IMR-90 (cell line): ENCODE data around the gene AKAP8L. TPM values are rescaled to one million over a fixed set of nuclear protein-coding genes. Genes with fewer than 3 reads are reported as not detected.

Experiments
- ATAC-seq: fragments of 200-7000 bp; cut with Tn5 transposase; 2 replicates; pipeline ENCODE4 v1.9.1; 2020; ENCODE audit warnings: low read depth, mild to moderate bottlenecking, moderate library complexity
- BruUV-seq: library from RNA; stranded (reverse); fragments of 400-500 nt; replicated peaks from 2 replicates; lab custom pipeline; 2021; lab: Mats Ljungman, UMichigan
- CTCF ChIA-PET: fragments of 300-600 bp; formaldehyde crosslinking; extraction: SDS; loops from one replicate; lab custom pipeline; 2021; ENCODE audit warnings: antibody characterized with exemption; lab: Yijun Ruan, JAX
- POLR2A ChIA-PET: fragments of 300-600 bp; sonication (Branson Sonifier 250); formaldehyde crosslinking; loops from one replicate; lab custom pipeline; 2022; ENCODE audit warnings: antibody characterized with exemption; ENCODE audit not compliant: unreplicated experiment; lab: Charles Lee
- DNase-seq: peaks from one replicate; pipeline ENCODE4 v3.0.0; 2013
- H2AFZ ChIP-seq: replicated peaks from 2 replicates; pipeline ENCODE3; 2013; ENCODE audit warnings: low read length, mild to moderate bottlenecking; ENCODE audit not compliant: poor library complexity
- H2AK5ac ChIP-seq: 2 replicates; pipeline ENCODE4 v1.6.1; 2013; ENCODE audit warnings: low read depth, low read length, inconsistent platforms
- H2AK9ac ChIP-seq: replicated peaks from 2 replicates; pipeline ENCODE3; 2013; ENCODE audit warnings: mild to moderate bottlenecking, low read depth, low read length, moderate library complexity; ENCODE audit not compliant: poor library complexity
- H2BK120ac ChIP-seq: 2 replicates; pipeline ENCODE4 v1.6.1; 2013; ENCODE audit warnings: low read depth, low read length, inconsistent platforms
- H2BK15ac ChIP-seq: 3 replicates; pipeline ENCODE4 v1.6.1; 2013; ENCODE audit warnings: low read depth, low read length, inconsistent platforms
- H2BK20ac ChIP-seq: 2 replicates; pipeline ENCODE4 v1.6.1; 2013; ENCODE audit warnings: low read depth, mild to moderate bottlenecking, inconsistent platforms, low read length, moderate library complexity
- H2BK5ac ChIP-seq: 2 replicates; pipeline ENCODE4 v1.6.1; 2013; ENCODE audit warnings: mild to moderate bottlenecking, low read depth, low read length, inconsistent platforms; ENCODE audit not compliant: poor library complexity, severe bottlenecking
- H3K14ac ChIP-seq: replicated peaks from 2 replicates; pipeline ENCODE4 v1.6.1; 2013; ENCODE audit warnings: low read depth, low read length, inconsistent platforms
- H3K18ac ChIP-seq: 2 replicates; pipeline ENCODE4 v1.6.1; 2013; ENCODE audit warnings: low read depth, low read length, control low read depth
- H3K23ac ChIP-seq: 2 replicates; pipeline ENCODE4 v1.6.1; 2013; ENCODE audit warnings: low read depth, low read length, inconsistent platforms
- H3K27ac ChIP-seq: 2 replicates; pipeline ENCODE4 v1.5.1; 2013; ENCODE audit warnings: mild to moderate bottlenecking, control low read depth, low read length; ENCODE audit not compliant: insufficient read depth
- H3K27me3 ChIP-seq: 2 replicates; pipeline ENCODE4 v1.6.1; 2013; ENCODE audit warnings: low read length; ENCODE audit not compliant: control insufficient read depth, insufficient read depth
- H3K36me3 ChIP-seq: 2 replicates; pipeline ENCODE4 v1.6.1; 2013; ENCODE audit warnings: low read length, mixed read lengths; ENCODE audit not compliant: control insufficient read depth, insufficient read depth
- H3K4ac ChIP-seq: 2 replicates; pipeline ENCODE4 v1.6.1; 2013; ENCODE audit warnings: low read depth, low read length, inconsistent platforms
- H3K4me1 ChIP-seq: 2 replicates; pipeline ENCODE4 v1.6.1; 2013; ENCODE audit warnings: low read length, mixed read lengths; ENCODE audit not compliant: control insufficient read depth, insufficient read depth
- H3K4me2 ChIP-seq: 2 replicates; pipeline ENCODE4 v1.6.1; 2013; ENCODE audit warnings: low read depth, mild to moderate bottlenecking, control low read depth, low read length, moderate library complexity
- H3K4me3 ChIP-seq: 2 replicates; pipeline ENCODE4 v1.5.1; 2013; ENCODE audit warnings: low read depth, mild to moderate bottlenecking, control low read depth, low read length, moderate library complexity; ENCODE audit not compliant: insufficient read depth
- H3K56ac ChIP-seq: 2 replicates; pipeline ENCODE4 v1.6.1; 2013; ENCODE audit warnings: low read length, inconsistent platforms; ENCODE audit not compliant: insufficient read depth; ENCODE audit errors: extremely low read depth
- H3K79me1 ChIP-seq, 2 experiments: 2 replicates each; pipeline ENCODE4 v1.6.1; 2013; ENCODE audit warnings: low read length in 2 of 2, inconsistent platforms in 1 of 2, low read depth in 1 of 2
- H3K9ac ChIP-seq: 2 replicates; pipeline ENCODE4 v1.6.1; 2013; ENCODE audit warnings: low read depth, low read length, control low read depth
- H3K9me1 ChIP-seq: 2 replicates; pipeline ENCODE4 v1.6.1; 2013; ENCODE audit warnings: low read length, inconsistent platforms; ENCODE audit not compliant: insufficient read depth
- H3K9me3 ChIP-seq: 2 replicates; pipeline ENCODE4 v1.6.1; 2013; ENCODE audit warnings: low read length; ENCODE audit not compliant: control insufficient read depth, insufficient read depth
- H4K20me1 ChIP-seq: 2 replicates; pipeline ENCODE4 v1.6.1; 2013; ENCODE audit warnings: low read length, inconsistent platforms; ENCODE audit not compliant: insufficient read depth
- H4K5ac ChIP-seq: 2 replicates; pipeline ENCODE4 v1.6.1; 2013; ENCODE audit warnings: mild to moderate bottlenecking, low read depth, low read length, control low read depth
- H4K8ac ChIP-seq, 2 experiments: 2 replicates each; pipeline ENCODE4 v1.6.1; 2013; ENCODE audit warnings: low read depth in 2 of 2, low read length in 2 of 2, control low read depth in 1 of 2, inconsistent platforms in 1 of 2
- H4K91ac ChIP-seq: 2 replicates; pipeline ENCODE4 v1.6.1; 2013; ENCODE audit warnings: low read depth, low read length, inconsistent platforms; ENCODE audit not compliant: insufficient read depth
- BHLHE40 ChIP-seq: fragments of 150-350 bp; IDR thresholded peaks from 2 replicates; pipeline ENCODE4 v1.6.1; 2016; ENCODE audit warnings: mild to moderate bottlenecking, low read depth, low read length
- CEBPB ChIP-seq: IDR thresholded peaks from 2 replicates; pipeline ENCODE4 v1.6.1; 2012; ENCODE audit warnings: low read depth, low read length, improper control_type of control experiment
- FOS ChIP-seq: fragments of 150-350 bp; IDR thresholded peaks from 2 replicates; pipeline ENCODE4 v1.6.1; 2016; ENCODE audit warnings: low read depth, low read length
- MXI1 ChIP-seq: IDR thresholded peaks from 2 replicates; pipeline ENCODE4 v1.6.1; 2012; ENCODE audit warnings: low read depth, mild to moderate bottlenecking, low read length, moderate library complexity, borderline replicate concordance
- NFE2L2 ChIP-seq: fragments of 150-350 bp; IDR thresholded peaks from 2 replicates; pipeline ENCODE4 v1.6.1; 2016; ENCODE audit warnings: low read depth, mild to moderate bottlenecking, low read length
- POLR2A ChIP-seq: IDR thresholded peaks from 2 replicates; pipeline ENCODE4 v1.6.1; 2012; ENCODE audit warnings: mild to moderate bottlenecking, low read depth, low read length
- RFX5 ChIP-seq: IDR thresholded peaks from 2 replicates; pipeline ENCODE4 v1.8.0; 2012; ENCODE audit warnings: low read depth, mild to moderate bottlenecking, low read length, moderate library complexity
- SMC3 ChIP-seq: fragments of 150-350 bp; IDR thresholded peaks from 2 replicates; pipeline ENCODE4 v1.6.1; 2016; ENCODE audit warnings: low read depth, mild to moderate bottlenecking, antibody characterized with exemption, low read length, moderate library complexity
- WGBS, 2 experiments: methylation state at CpG; one replicate each; pipeline versions ENCODE4 v1.1.5 to v1.1.7; 2013; ENCODE audit warnings: missing lambda C conversion rate in 2 of 2; ENCODE audit not compliant: insufficient read length in 1 of 2; ENCODE audit errors: extremely low coverage in 2 of 2; 5-methylcytosine and 5-hydroxymethylcytosine counted together
- dilution Hi-C: fragments of 300-500 bp; cut with HindIII; formaldehyde crosslinking; loops from one replicate; pipeline ENCODE4 v1.14.3; 2018; ENCODE audit warnings: low sequenced_read_pairs; ENCODE audit not compliant: unreplicated experiment
- in situ Hi-C: fragments of 300-500 bp; cut with MboI; formaldehyde crosslinking; loops from 3 replicates; pipeline ENCODE4 v1.14.3; 2019; ENCODE audit warnings: low sequenced_read_pairs, inconsistent platforms, mixed read lengths
- intact Hi-C: fragments of 100-400 bp; cut with micrococcal nuclease; formaldehyde crosslinking; loops from 2 replicates; pipeline ENCODE4 v1.10.0; 2022
- polyA plus RNA-seq, 3 experiments: library from polyadenylated mRNA; depleted of rRNA; stranded (reverse); fragments of >200 nt; gene quantifications; 2 replicates each; pipeline ENCODE4 v1.2.3, GENCODE V29; 2012; ENCODE audit warnings: low replicate concordance in 1 of 3
- total RNA-seq: library from RNA; depleted of rRNA; stranded (reverse); fragments of >200 nt; gene quantifications from 2 replicates; pipeline ENCODE4 v1.2.3, GENCODE V29; 2012
- TF ChIP-seq, protein P1 (sequence below): fragments of 150-350 bp; IDR thresholded peaks from 2 replicates; pipeline ENCODE4 v1.6.1; 2016; ENCODE audit warnings: low read depth, mild to moderate bottlenecking, low read length, moderate library complexity, borderline replicate concordance
- TF ChIP-seq, protein P2 (sequence below): fragments of 150-350 bp; IDR thresholded peaks from 2 replicates; pipeline ENCODE4 v1.6.1; 2017; ENCODE audit warnings: mild to moderate bottlenecking, antibody characterized with exemption, low read length, low read depth

AKAP8L gene
- total and polyA plus RNA-seq, 2 of the 4 experiments (the other 2 are of a cell fraction) = 43.1 to 44.6 TPM

DNA sequence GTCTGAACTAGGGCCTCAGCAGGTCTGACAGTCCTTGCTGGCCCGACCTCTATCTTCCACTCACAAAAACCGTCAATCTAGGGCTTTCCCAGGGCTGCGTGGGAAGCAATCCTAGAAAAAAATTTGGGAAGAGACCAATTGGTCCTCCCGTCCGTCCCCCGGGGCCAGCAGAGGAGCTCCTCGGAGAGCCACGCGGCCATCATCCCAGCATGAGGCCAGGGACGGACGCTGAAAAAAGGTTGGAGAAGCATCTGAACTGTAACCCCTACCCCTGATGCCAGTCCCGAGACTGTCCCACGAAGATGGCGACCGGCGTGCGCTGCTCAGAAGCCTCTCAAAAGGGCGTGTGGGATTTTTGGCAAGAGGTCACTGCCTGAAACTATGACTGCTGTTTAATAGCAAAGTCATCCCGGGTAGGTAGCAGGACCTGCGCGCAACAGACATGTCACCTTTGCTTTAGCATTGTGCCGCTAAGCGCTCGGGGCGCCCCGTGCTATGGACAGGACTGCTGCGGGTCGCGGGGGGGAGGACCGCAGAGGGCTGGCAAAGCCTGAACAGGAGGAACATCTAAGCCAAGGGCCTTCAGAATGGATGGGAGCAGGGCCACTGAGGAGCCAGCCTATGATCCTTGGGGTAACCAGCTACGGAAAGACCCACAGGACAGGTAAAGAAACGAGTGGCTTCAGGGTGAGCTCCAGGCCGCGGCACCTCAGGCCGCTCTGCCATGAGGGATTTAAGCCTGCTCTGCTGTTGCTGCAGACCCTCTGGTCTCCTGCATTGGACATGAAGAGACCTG lies 49.8 kb downstream of the AKAP8L start:
- H3K9ac ChIP-seq = no peak overlapping the region
- no peak overlapping the region for H2BK15ac ChIP-seq
- no peak overlapping the region for H3K4ac ChIP-seq
- CTCF ChIA-PET = no interaction called here
- no peak overlapping the region for H4K8ac ChIP-seq
- intact Hi-C loops (no loop called here), dilution Hi-C loops (no loop called here), in situ Hi-C loops (no loop called here)
- H3K27me3 ChIP-seq = no peaks in the 10 kb centered on the region
- H3K4me1 ChIP-seq = no peaks in the 10 kb centered on the region
- H3K9me1 ChIP-seq = no peaks in the 10 kb centered on the region; the same call in 1 of the 2 replicates
- no peak overlapping the region for H3K4me2 ChIP-seq
- H3K79me1 ChIP-seq = peaks cover 12 to 54% of the 10 kb centered on the region in 2 experiments
- 98% methylated on average over 27 of the region's 35 CpGs; no CpG with 5 or more reads in 1 of the 2 experiments for whole genome bisulfite sequencing, 2 experiments
- H2AFZ ChIP-seq = no peak overlapping the region
- no peak overlapping the region for H3K14ac ChIP-seq
- POLR2A ChIA-PET = no interaction called here
- no peaks in the 10 kb centered on the region for H3K9me3 ChIP-seq
- no peak overlapping the region for H3K4me3 ChIP-seq
- no peak overlapping the region for H3K18ac ChIP-seq
- no peak overlapping the region for H2AK5ac ChIP-seq
- no peak overlapping the region for H2BK5ac ChIP-seq
- peaks cover 16% of the 10 kb centered on the region for H4K20me1 ChIP-seq
- TF ChIP-seq MXI1 (no peak), RFX5 (no peak), NFE2L2 (no peak), BHLHE40 (no peak), SMC3 (no peak), FOS (no peak), POLR2A (no peak), CEBPB (no peak)
- TF ChIP-seq, protein P1, sequence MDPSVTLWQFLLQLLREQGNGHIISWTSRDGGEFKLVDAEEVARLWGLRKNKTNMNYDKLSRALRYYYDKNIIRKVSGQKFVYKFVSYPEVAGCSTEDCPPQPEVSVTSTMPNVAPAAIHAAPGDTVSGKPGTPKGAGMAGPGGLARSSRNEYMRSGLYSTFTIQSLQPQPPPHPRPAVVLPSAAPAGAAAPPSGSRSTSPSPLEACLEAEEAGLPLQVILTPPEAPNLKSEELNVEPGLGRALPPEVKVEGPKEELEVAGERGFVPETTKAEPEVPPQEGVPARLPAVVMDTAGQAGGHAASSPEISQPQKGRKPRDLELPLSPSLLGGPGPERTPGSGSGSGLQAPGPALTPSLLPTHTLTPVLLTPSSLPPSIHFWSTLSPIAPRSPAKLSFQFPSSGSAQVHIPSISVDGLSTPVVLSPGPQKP = no peak
- TF ChIP-seq, protein P2, sequence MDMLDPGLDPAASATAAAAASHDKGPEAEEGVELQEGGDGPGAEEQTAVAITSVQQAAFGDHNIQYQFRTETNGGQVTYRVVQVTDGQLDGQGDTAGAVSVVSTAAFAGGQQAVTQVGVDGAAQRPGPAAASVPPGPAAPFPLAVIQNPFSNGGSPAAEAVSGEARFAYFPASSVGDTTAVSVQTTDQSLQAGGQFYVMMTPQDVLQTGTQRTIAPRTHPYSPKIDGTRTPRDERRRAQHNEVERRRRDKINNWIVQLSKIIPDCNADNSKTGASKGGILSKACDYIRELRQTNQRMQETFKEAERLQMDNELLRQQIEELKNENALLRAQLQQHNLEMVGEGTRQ = no peak
- DNase-seq (no peak), ATAC-seq (no peak)
- no peak overlapping the region for H2BK120ac ChIP-seq
- H3K36me3 ChIP-seq = peaks cover 73% of the 10 kb centered on the region
- no peak overlapping the region for H3K56ac ChIP-seq
- no peak overlapping the region for H2AK9ac ChIP-seq
- no peak overlapping the region for H2BK20ac ChIP-seq
- H4K91ac ChIP-seq = no peak overlapping the region
- H4K5ac ChIP-seq = no peak overlapping the region
- no TSS peak for BruUV-seq
- H3K23ac ChIP-seq = no peak overlapping the region
- H3K27ac ChIP-seq = no peak overlapping the region
